SK-N-MC (cell line): ENCODE results near the gene CDKAL1.

Experiments used
- EZH2 ChIP-seq: fragments of 200-600 bp; sonication (generic); IDR thresholded peaks from one replicate; pipeline ENCODE4 v1.6.1; 2017; ENCODE audit warnings: antibody characterized with exemption
- FOXP2 ChIP-seq: optimal IDR thresholded peaks from 2 replicates; pipeline ENCODE3; 2011; ENCODE audit warnings: mild to moderate bottlenecking, moderate library complexity; ENCODE audit not compliant: insufficient read depth; ENCODE audit errors: extremely low read length, control extremely low read depth
- POLR2AphosphoS5 ChIP-seq: IDR thresholded peaks from 2 replicates; pipeline ENCODE4 v1.6.1; 2012; ENCODE audit warnings: mild to moderate bottlenecking, low read depth, low read length, borderline replicate concordance

- TF ChIP-seq EZH2, result no peak
- TF ChIP-seq POLR2AphosphoS5, result no peak
- no peak for TF ChIP-seq FOXP2
Measured at GRCh38 chr6:20554326-20554725, 20.1 kb downstream of the CDKAL1 start.
